SH-SY5Y (cell line): ENCODE results near the gene GMPS.

Experiments
- GATA2 ChIP-seq: IDR thresholded peaks from 2 replicates; pipeline ENCODE4 v1.6.1; 2011; ENCODE audit warnings: mild to moderate bottlenecking, low read depth, low read length
- GATA3 ChIP-seq: IDR thresholded peaks from 2 replicates; pipeline ENCODE4 v1.6.1; 2011; ENCODE audit warnings: low read depth, mild to moderate bottlenecking, low read length, moderate library complexity

Gene GMPS

GRCh38 chr3:155870133-155870944 lies at the start of gene GMPS:
Gene GMPS (plus strand): TSS chr3:155870650. CDS start chr3:155870871, 221 bp downstream.
- TF ChIP-seq GATA2: no peak
- no peak for TF ChIP-seq GATA3

- TF ChIP-seq GATA3: no peak
- TF ChIP-seq GATA2: no peak
These were observed 34.9 kb upstream of the GMPS start for GRCh38 chr3:155835341-155836071.

- TF ChIP-seq GATA3: no peak
- no peak for TF ChIP-seq GATA2
These were observed 26.9 kb upstream of the GMPS start for GRCh38 chr3:155843569-155843968.

GRCh38 chr3:155846119-155846518 lies 24.3 kb upstream of the GMPS start:
- TF ChIP-seq GATA2: no peak
- no peak for TF ChIP-seq GATA3

GRCh38 chr3:155847993-155848392 lies 22.5 kb upstream of the GMPS start:
- TF ChIP-seq GATA3 (no peak), GATA2 (no peak)

- TF ChIP-seq GATA3 (no peak), GATA2 (no peak)
These were observed 18.1 kb upstream of the GMPS start for GRCh38 chr3:155852341-155852740.

- TF ChIP-seq GATA3 (no peak), GATA2 (no peak)
These were observed 17.0 kb upstream of the GMPS start for GRCh38 chr3:155853214-155854140.

- TF ChIP-seq GATA2 (no peak), GATA3 (no peak)
These were observed 16.1 kb upstream of the GMPS start, which contains the start of gene SLC33A1 for GRCh38 chr3:155854141-155854940. Gene SLC33A1 (minus strand): TSS chr3:155854427. CDS start chr3:155853997, 430 bp downstream.

GRCh38 chr3:155859859-155860258 lies 10.6 kb upstream of the GMPS start:
- TF ChIP-seq GATA3 (no peak), GATA2 (no peak)

- TF ChIP-seq GATA3: no peak
- TF ChIP-seq GATA2: no peak
These were observed 8.8 kb upstream of the GMPS start for GRCh38 chr3:155861476-155862183.

- TF ChIP-seq GATA3 (no peak), GATA2 (no peak)
These were observed 7.2 kb upstream of the GMPS start for GRCh38 chr3:155863072-155863784.

- TF ChIP-seq GATA3: no peak
- no peak for TF ChIP-seq GATA2
These were observed 759 bp upstream of the GMPS start for GRCh38 chr3:155869691-155870090.
